OCI-LY3 (cell line): ENCODE data around the gene KLF7.

Experiments
- H2AFZ ChIP-seq: fragments of 200-600, 300-600 bp; shearing (Covaris generic); 2 replicates; pipeline ENCODE4 v1.6.0; 2014; ENCODE audit warnings: antibody characterized with exemption, low read depth, low read length
- H3K27ac ChIP-seq: fragments of 200-600, 300-600 bp; sonication (generic); 2 replicates; pipeline ENCODE4 v1.5.1; 2014; ENCODE audit warnings: mild to moderate bottlenecking, low read length, moderate library complexity, mixed read lengths
- H3K27me3 ChIP-seq: fragments of 200-600, 300-600 bp; sonication (generic); 2 replicates; pipeline ENCODE4 v1.6.1; 2014; ENCODE audit warnings: low read depth, low read length, mixed read lengths
- H3K36me3 ChIP-seq: fragments of 200-600, 300-600 bp; sonication (generic); replicated peaks from 2 replicates; pipeline ENCODE3; 2014; ENCODE audit warnings: low read depth, low read length, mixed read lengths
- H3K4me1 ChIP-seq: fragments of 300-600, 200-600 bp; sonication (generic); 2 replicates; pipeline ENCODE4 v1.6.1; 2014; ENCODE audit warnings: low read length, mixed read lengths
- H3K4me2 ChIP-seq: fragments of 200-600, 300-600 bp; sonication (generic); 2 replicates; pipeline ENCODE4 v1.6.1; 2014; ENCODE audit warnings: low read length, mixed read lengths
- H3K4me3 ChIP-seq: fragments of 300-600, 200-600 bp; sonication (generic); 2 replicates; pipeline ENCODE4 v1.5.1; 2014; ENCODE audit warnings: antibody characterized with exemption, mild to moderate bottlenecking, low read length, moderate library complexity
- H3K79me2 ChIP-seq: fragments of 300-600, 200-600 bp; shearing (Covaris generic); 2 replicates; pipeline ENCODE4 v1.6.1; 2014; ENCODE audit warnings: mild to moderate bottlenecking, low read length, mixed read lengths
- H3K9ac ChIP-seq: fragments of 300-600, 200-600 bp; shearing (Covaris generic); 2 replicates; pipeline ENCODE4 v1.6.0; 2014; ENCODE audit warnings: mild to moderate bottlenecking, low read length, moderate library complexity
- H3K9me3 ChIP-seq: fragments of 200-600, 300-600 bp; shearing (Covaris generic); 2 replicates; pipeline ENCODE4 v1.6.1; 2014; ENCODE audit warnings: low read length, mixed read lengths; ENCODE audit not compliant: insufficient read depth
- H4K20me1 ChIP-seq: fragments of 200-600, 300-600 bp; sonication (generic); 2 replicates; pipeline ENCODE4 v1.6.1; 2016; ENCODE audit warnings: low read length, mixed read lengths; ENCODE audit not compliant: insufficient read depth
- EZH2phosphoT487 ChIP-seq: fragments of 200-600 bp; shearing (Covaris generic); IDR thresholded peaks from 2 replicates; pipeline ENCODE4 v1.6.1; 2018; ENCODE audit warnings: antibody characterized with exemption, mixed run types, low read depth
- TF ChIP-seq, protein P1 (sequence below): fragments of 200-600, 300-600 bp; sonication (generic); IDR thresholded peaks from 2 replicates; pipeline ENCODE4 v1.5.1; 2014; ENCODE audit warnings: antibody characterized with exemption, low read length, low read depth

The KLF7 gene

DNA sequence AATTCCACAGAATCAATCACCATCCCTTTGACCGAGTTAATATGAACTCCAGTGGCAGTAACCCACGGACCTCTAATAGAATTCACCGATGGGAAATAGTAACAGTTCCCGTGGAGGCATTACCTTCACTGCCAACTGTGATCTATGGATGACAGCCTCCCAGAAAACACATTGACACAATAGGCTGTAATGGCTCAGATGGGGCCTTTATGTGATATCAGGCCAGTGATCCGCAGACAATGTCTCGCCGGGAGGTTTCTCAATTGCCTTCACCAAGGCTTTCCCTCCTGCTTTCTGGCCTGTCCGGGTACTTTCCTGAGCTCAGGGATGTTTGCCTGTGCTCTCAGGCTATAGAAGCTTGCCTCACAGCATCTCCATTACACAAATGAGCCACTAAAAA, 34.4 kb upstream of the KLF7 start:
- no peaks in the 10 kb centered on the region for H3K4me1 ChIP-seq
- H3K27me3 ChIP-seq, result peaks cover 11% of the 10 kb centered on the region; the same call in 1 of the 2 replicates
- no peak overlapping the region for H3K9ac ChIP-seq
- TF ChIP-seq, protein P1, sequence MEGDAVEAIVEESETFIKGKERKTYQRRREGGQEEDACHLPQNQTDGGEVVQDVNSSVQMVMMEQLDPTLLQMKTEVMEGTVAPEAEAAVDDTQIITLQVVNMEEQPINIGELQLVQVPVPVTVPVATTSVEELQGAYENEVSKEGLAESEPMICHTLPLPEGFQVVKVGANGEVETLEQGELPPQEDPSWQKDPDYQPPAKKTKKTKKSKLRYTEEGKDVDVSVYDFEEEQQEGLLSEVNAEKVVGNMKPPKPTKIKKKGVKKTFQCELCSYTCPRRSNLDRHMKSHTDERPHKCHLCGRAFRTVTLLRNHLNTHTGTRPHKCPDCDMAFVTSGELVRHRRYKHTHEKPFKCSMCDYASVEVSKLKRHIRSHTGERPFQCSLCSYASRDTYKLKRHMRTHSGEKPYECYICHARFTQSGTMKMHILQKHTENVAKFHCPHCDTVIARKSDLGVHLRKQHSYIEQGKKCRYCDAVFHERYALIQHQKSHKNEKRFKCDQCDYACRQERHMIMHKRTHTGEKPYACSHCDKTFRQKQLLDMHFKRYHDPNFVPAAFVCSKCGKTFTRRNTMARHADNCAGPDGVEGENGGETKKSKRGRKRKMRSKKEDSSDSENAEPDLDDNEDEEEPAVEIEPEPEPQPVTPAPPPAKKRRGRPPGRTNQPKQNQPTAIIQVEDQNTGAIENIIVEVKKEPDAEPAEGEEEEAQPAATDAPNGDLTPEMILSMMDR, result no peak
- no peak for TF ChIP-seq EZH2phosphoT487
- no peaks in the 10 kb centered on the region for H4K20me1 ChIP-seq
- H3K4me2 ChIP-seq, result no peak overlapping the region
- H3K36me3 ChIP-seq, result no peaks in the 10 kb centered on the region
- H3K79me2 ChIP-seq, result no peaks in the 10 kb centered on the region
- no peak overlapping the region for H2AFZ ChIP-seq
- no peak overlapping the region for H3K4me3 ChIP-seq
- H3K9me3 ChIP-seq, result no peaks in the 10 kb centered on the region
- no peak overlapping the region for H3K27ac ChIP-seq

DNA sequence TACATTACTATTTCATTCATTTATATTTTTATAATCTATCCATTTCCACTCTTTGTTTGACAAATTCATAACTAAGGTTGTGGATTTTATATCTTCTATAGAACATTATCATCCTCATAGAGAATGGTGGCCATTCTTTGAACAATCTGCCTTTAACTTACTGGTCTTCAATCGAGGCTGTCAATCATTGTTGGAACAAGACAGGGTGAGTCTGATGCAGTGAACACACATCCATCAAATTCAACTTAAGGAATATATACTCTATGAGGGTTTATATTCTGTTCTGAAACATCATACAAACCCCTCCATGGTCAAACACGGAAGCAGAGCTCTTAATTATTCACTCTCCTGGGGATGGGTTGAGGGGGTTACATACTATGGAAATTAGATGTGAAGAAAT, 28.3 kb upstream of the KLF7 start:
- TF ChIP-seq, protein P1, result no peak
- no peak for TF ChIP-seq EZH2phosphoT487
- H3K27me3 ChIP-seq, result peaks cover 27% of the 10 kb centered on the region
- H3K4me3 ChIP-seq, result no peak overlapping the region
- H2AFZ ChIP-seq, result no peak overlapping the region
- no peak overlapping the region for H3K9ac ChIP-seq
- no peak overlapping the region for H3K4me2 ChIP-seq
- no peaks in the 10 kb centered on the region for H3K9me3 ChIP-seq
- no peaks in the 10 kb centered on the region for H3K36me3 ChIP-seq
- no peaks in the 10 kb centered on the region for H4K20me1 ChIP-seq
- no peaks in the 10 kb centered on the region for H3K79me2 ChIP-seq
- H3K4me1 ChIP-seq, result no peaks in the 10 kb centered on the region
- no peak overlapping the region for H3K27ac ChIP-seq

DNA sequence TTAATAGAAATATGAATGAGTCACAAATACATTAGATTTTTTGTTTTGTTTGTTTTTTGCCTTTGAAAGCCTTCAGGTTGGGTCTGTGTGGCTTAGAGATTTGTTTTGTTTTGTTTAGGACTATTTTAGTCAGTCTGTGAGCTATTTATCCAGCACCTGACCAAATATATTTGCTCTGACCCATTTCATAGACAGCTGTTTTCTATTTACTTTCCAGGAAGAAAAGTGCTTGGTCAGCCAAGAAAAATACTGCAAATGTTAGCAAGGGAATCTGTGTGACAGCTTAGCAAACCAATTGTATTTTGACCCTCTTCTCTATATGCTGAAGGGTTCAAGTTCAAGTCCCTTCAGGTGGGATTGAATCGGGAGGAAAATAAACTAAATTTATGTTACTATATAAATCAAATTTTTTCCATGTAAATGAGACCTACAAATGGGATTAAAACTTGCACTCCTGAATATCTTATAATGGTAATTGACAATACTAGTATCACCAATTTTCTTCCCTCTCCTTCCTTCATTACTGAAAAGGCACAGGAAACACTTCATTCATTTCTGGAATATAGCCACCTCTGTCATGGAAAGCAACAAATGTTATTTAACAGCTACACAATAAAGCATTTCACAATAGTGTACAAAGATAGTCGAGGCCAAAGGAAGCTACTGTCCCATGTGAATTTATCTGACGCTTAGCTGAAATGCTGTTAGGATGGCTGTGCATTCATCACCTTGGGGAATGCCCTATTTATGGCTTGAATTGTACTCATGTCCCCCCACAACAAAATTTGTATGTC, 23.1 kb upstream of the KLF7 start:
- no peaks in the 10 kb centered on the region for H3K4me1 ChIP-seq
- no peak overlapping the region for H3K9ac ChIP-seq
- no peak overlapping the region for H3K4me3 ChIP-seq
- H3K4me2 ChIP-seq, result no peak overlapping the region
- no peak overlapping the region for H2AFZ ChIP-seq
- H3K79me2 ChIP-seq, result no peaks in the 10 kb centered on the region
- TF ChIP-seq, protein P1, result no peak
- no peak for TF ChIP-seq EZH2phosphoT487
- no peaks in the 10 kb centered on the region for H4K20me1 ChIP-seq
- H3K27me3 ChIP-seq, result peaks cover 41% of the 10 kb centered on the region
- no peaks in the 10 kb centered on the region for H3K36me3 ChIP-seq
- H3K27ac ChIP-seq, result no peak overlapping the region
- H3K9me3 ChIP-seq, result no peaks in the 10 kb centered on the region

DNA sequence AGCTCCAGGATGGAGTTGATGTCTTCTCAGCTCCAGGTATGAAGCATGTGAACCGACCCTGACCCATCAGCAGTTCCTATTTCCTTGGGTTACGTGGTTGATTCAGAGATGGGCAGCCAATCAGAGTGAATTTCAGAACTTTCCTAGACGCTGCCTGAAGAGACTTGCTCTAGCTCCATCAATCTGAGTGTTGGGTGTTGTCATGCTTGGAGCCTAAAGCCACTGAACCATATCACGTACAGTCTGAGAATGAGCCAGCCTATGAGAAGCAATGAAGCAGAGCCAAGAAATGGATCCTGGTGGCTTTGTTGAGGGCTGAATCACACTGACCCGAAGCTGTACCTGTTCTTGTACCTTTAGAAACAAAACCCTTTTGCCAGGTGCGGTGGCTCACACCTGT, 19.6 kb upstream of the KLF7 start:
- TF ChIP-seq, protein P1, result no peak
- no peak for TF ChIP-seq EZH2phosphoT487
- H3K79me2 ChIP-seq, result no peaks in the 10 kb centered on the region
- no peaks in the 10 kb centered on the region for H3K36me3 ChIP-seq
- no peaks in the 10 kb centered on the region for H3K4me1 ChIP-seq
- no peak overlapping the region for H3K4me2 ChIP-seq
- peaks cover 30% of the 10 kb centered on the region for H3K27me3 ChIP-seq
- H3K9ac ChIP-seq, result no peak overlapping the region
- H2AFZ ChIP-seq, result no peak overlapping the region
- H3K27ac ChIP-seq, result no peak overlapping the region
- no peaks in the 10 kb centered on the region for H4K20me1 ChIP-seq
- H3K4me3 ChIP-seq, result no peak overlapping the region
- no peaks in the 10 kb centered on the region for H3K9me3 ChIP-seq
